ENCODE results near the gene HEXD.

DNA sequence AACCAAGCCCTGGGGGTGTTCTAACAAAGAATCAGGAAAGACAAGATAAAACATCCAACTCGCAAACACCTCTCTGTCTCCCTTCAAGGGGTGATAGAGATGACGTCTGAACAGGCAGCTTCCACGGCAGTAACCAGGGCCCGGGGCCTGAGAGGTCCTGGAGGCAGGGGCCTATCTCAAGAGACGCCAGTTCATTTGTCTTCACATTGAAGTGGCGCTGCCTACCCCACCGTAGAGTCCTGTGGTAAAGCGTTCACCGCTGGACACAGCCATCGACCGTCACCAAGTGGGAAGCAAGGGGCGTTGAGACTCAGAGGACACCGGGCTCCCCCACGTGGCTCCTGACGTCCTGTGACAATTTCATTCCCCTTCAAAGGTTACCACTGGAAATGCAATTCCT, 25.2 kb upstream of the HEXD start:
- TF ChIP-seq EZH2phosphoT487 (IDR thresholded peaks at IDR 0.05; ENCODE audit: borderline replicate concordance, low read depth, low read length): no peak
- TF ChIP-seq, protein P1, sequence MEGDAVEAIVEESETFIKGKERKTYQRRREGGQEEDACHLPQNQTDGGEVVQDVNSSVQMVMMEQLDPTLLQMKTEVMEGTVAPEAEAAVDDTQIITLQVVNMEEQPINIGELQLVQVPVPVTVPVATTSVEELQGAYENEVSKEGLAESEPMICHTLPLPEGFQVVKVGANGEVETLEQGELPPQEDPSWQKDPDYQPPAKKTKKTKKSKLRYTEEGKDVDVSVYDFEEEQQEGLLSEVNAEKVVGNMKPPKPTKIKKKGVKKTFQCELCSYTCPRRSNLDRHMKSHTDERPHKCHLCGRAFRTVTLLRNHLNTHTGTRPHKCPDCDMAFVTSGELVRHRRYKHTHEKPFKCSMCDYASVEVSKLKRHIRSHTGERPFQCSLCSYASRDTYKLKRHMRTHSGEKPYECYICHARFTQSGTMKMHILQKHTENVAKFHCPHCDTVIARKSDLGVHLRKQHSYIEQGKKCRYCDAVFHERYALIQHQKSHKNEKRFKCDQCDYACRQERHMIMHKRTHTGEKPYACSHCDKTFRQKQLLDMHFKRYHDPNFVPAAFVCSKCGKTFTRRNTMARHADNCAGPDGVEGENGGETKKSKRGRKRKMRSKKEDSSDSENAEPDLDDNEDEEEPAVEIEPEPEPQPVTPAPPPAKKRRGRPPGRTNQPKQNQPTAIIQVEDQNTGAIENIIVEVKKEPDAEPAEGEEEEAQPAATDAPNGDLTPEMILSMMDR (conservative IDR thresholded peaks at IDR 0.05; ENCODE audit: low read length): no peak
